NCI-H774 (cell line): ENCODE measurements around the gene FAM181A.
A peak's percentile ranks its signal among the peaks of the same experiment; 100 is the strongest.

Experiments used
- DNase-seq: peaks from one replicate; lab custom pipeline; 2025; lab: John Stamatoyannopoulos, UW

FAM181A gene

GRCh38 chr14:93903342-93904184 is 23.6 kb upstream of the FAM181A start:
- no peak for DNase-seq

GRCh38 chr14:93905623-93906022 is 21.5 kb upstream of the FAM181A start:
- no peak for DNase-seq

GRCh38 chr14:93906341-93907329 is 20.5 kb upstream of the FAM181A start:
- peak; percentile 31 for DNase-seq

- DNase-seq: no peak
These were observed 17.6 kb upstream of the FAM181A start for GRCh38 chr14:93909429-93910128.

- DNase-seq: no peak
These were observed 15.0 kb upstream of the FAM181A start for GRCh38 chr14:93911975-93912615.

- DNase-seq: no peak
These were observed 14.4 kb upstream of the FAM181A start for GRCh38 chr14:93912782-93913181.

GRCh38 chr14:93914278-93914677 is 12.9 kb upstream of the FAM181A start:
- DNase-seq: no peak

- DNase-seq: no peak
These were observed 12.0 kb upstream of the FAM181A start for GRCh38 chr14:93915070-93915705.

- no peak for DNase-seq
These were observed 11.3 kb upstream of the FAM181A start for GRCh38 chr14:93915800-93916199.

- DNase-seq: no peak
These were observed 10.6 kb upstream of the FAM181A start for GRCh38 chr14:93916498-93916897.

- no peak for DNase-seq
These were observed 10.0 kb upstream of the FAM181A start for GRCh38 chr14:93917141-93917540.

- DNase-seq: no peak
These were observed 5.9 kb upstream of the FAM181A start for GRCh38 chr14:93921001-93921806.

GRCh38 chr14:93923626-93924025 is 3.5 kb upstream of the FAM181A start:
- DNase-seq: no peak

GRCh38 chr14:93924592-93925355 is 2.4 kb upstream of the FAM181A start:
- DNase-seq: no peak

GRCh38 chr14:93925374-93925895 is 1.7 kb upstream of the FAM181A start:
- no peak for DNase-seq

- DNase-seq: peak; percentile 93
These were observed 785 bp upstream of the FAM181A start for GRCh38 chr14:93926245-93926872.

- DNase-seq: no peak
These were observed 629 bp downstream of the FAM181A start for GRCh38 chr14:93927800-93928145.

GRCh38 chr14:93928184-93929047 is 1.3 kb downstream of the FAM181A start:
- DNase-seq: no peak
